Tibial nerve (tissue), 4 donors: ENCODE measurements around the gene CMTM8. TPM values are rescaled to one million over a fixed set of nuclear protein-coding genes. Genes with fewer than 3 reads are reported as not detected.

Experiments
- DNase-seq, 2 donors: peaks; one replicate each; pipeline ENCODE4 v3.0.0-alpha.2; 2019; ENCODE audit warnings: low spot score in 2 of 2
- H3K27ac ChIP-seq, 4 donors: fragments of 200-600 bp; sonication (generic) in 3 of 4; one replicate each; pipeline ENCODE4 v1.5.1; 2017 to 2019; ENCODE audit warnings: mild to moderate bottlenecking in 1 of 4
- H3K27me3 ChIP-seq, 2 donors: fragments of 200-600 bp; sonication (generic) in 1 of 2; one replicate each; pipeline versions ENCODE4 v1.5.1 to v1.6.0; 2017 to 2019
- H3K36me3 ChIP-seq, 3 donors: fragments of 200-600 bp; sonication (generic); one replicate each; pipeline ENCODE4 v1.5.1; 2018 to 2019
- H3K4me1 ChIP-seq, 4 donors: fragments of 200-600 bp; sonication (generic) in 3 of 4; one replicate each; pipeline ENCODE4 v1.5.1; 2017 to 2019
- H3K4me3 ChIP-seq, 4 donors: fragments of 200-600 bp; sonication (generic) in 3 of 4; one replicate each; pipeline ENCODE4 v1.5.1; 2017 to 2019; ENCODE audit warnings: mild to moderate bottlenecking in 1 of 4, moderate library complexity in 1 of 4
- H3K9me3 ChIP-seq, 4 donors: fragments of 200-600 bp; sonication (generic) in 3 of 4; one replicate each; pipeline ENCODE4 v1.5.1; 2017 to 2019
- EP300 ChIP-seq, 2 donors: sonication (generic); formaldehyde crosslinking; IDR thresholded peaks; one replicate each; pipeline ENCODE4 v1.6.1; 2017; ENCODE audit warnings: antibody characterized with exemption in 2 of 2, mild to moderate bottlenecking in 1 of 2
- POLR2A ChIP-seq, 2 donors: fragments of 450-650 bp; IDR thresholded peaks; one replicate each; pipeline ENCODE4 v1.6.1; 2017; ENCODE audit warnings: antibody characterized with exemption in 2 of 2, mild to moderate bottlenecking in 2 of 2, moderate library complexity in 2 of 2
- WGBS, 2 donors: methylation state at CpG; one replicate each; pipeline ENCODE4 v1.1.5; 2018; 5-methylcytosine and 5-hydroxymethylcytosine counted together
- total RNA-seq, 4 donors: library from RNA; depleted of rRNA; stranded (reverse); fragments of >200 nt; gene quantifications; one replicate each; pipeline ENCODE4 v1.1.0, GENCODE V29; 2016
- TF ChIP-seq, protein P1 (sequence below), 5 experiments: fragments of 200-600 bp in 3 of 5; fragments of 450-650 bp in 2 of 5; sonication (generic) in 3 of 5; IDR thresholded peaks; one replicate each; pipeline ENCODE4 v1.5.1; 2016 to 2019; ENCODE audit warnings: antibody characterized with exemption in 5 of 5, mild to moderate bottlenecking in 3 of 5, moderate library complexity in 2 of 5

Gene CMTM8
- total RNA-seq, 4 donors from 2014 or later, result 2.9 to 8.4 (median 7.3) TPM

DNA sequence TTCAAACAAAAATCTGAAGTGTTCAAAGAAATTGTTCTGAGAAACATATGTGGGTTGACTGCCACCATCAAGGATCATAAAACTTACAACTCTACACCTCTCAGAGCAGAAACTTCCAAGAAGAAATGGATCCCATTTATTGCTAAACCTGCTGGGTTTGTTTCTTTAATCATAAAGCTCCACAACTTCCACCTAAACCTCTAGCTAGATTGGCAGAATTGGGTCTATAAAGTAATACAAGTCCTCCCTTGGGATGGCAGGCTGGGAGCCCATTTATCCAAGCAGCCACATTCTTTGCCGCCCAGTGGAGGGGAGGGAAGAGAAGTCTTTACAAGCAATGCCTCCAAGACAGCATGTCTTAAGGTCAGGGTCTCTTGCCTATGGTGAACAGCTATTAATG lies 40.5 kb upstream of the CMTM8 start:
- H3K9me3 ChIP-seq, result no peaks in the 10 kb centered on the region
- H3K27ac ChIP-seq, result no peak overlapping the region
- 87 to 89% methylated on average over 1 of the region's 1 CpG for WGBS, 2 donors
- H3K4me1 ChIP-seq, result peaks cover 0 to 27% (median 0%) of the 10 kb centered on the region in 4 donors
- DNase-seq, result no peak
- no peak for TF ChIP-seq EP300 (IDR thresholded peaks at IDR 0.05)
- TF ChIP-seq, protein P1, sequence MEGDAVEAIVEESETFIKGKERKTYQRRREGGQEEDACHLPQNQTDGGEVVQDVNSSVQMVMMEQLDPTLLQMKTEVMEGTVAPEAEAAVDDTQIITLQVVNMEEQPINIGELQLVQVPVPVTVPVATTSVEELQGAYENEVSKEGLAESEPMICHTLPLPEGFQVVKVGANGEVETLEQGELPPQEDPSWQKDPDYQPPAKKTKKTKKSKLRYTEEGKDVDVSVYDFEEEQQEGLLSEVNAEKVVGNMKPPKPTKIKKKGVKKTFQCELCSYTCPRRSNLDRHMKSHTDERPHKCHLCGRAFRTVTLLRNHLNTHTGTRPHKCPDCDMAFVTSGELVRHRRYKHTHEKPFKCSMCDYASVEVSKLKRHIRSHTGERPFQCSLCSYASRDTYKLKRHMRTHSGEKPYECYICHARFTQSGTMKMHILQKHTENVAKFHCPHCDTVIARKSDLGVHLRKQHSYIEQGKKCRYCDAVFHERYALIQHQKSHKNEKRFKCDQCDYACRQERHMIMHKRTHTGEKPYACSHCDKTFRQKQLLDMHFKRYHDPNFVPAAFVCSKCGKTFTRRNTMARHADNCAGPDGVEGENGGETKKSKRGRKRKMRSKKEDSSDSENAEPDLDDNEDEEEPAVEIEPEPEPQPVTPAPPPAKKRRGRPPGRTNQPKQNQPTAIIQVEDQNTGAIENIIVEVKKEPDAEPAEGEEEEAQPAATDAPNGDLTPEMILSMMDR (IDR thresholded peaks at IDR 0.05), result no peak
- no peak for TF ChIP-seq POLR2A (IDR thresholded peaks at IDR 0.05)
- no peaks in the 10 kb centered on the region for H3K36me3 ChIP-seq
- no peaks in the 10 kb centered on the region for H3K27me3 ChIP-seq
- H3K4me3 ChIP-seq, result no peak overlapping the region

DNA sequence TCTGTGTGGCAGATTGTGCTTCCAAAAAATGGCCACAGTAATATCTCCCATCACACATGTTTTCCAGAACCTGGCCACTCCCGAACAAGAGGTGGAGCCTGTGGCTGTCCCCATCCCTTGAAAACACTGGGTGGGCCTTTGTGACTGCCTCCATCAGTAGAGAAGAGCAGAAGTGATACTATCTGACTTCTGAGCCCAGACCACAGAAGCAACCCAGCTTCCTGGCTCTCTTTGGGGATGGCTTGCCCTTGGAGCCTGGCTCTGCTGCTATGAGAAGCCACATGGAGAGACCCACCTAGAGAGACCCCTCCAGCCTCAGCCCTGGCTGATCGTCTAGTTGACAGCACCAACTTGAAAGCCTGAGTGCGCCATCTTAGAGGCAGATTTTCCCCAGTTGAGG lies 39.8 kb upstream of the CMTM8 start:
- no peaks in the 10 kb centered on the region for H3K27me3 ChIP-seq
- no peak for DNase-seq
- H3K9me3 ChIP-seq, result no peaks in the 10 kb centered on the region
- no peak for TF ChIP-seq EP300 (IDR thresholded peaks at IDR 0.05)
- TF ChIP-seq POLR2A (IDR thresholded peaks at IDR 0.05), result no peak
- TF ChIP-seq, protein P1 (IDR thresholded peaks at IDR 0.05), result no peak
- H3K4me3 ChIP-seq, result no peak overlapping the region
- H3K36me3 ChIP-seq, result no peaks in the 10 kb centered on the region
- 92 to 93% methylated on average over 3 of the region's 3 CpGs for WGBS, 2 donors
- H3K27ac ChIP-seq, result no peak overlapping the region
- H3K4me1 ChIP-seq, result peaks cover 0 to 27% (median 0%) of the 10 kb centered on the region in 4 donors

DNA sequence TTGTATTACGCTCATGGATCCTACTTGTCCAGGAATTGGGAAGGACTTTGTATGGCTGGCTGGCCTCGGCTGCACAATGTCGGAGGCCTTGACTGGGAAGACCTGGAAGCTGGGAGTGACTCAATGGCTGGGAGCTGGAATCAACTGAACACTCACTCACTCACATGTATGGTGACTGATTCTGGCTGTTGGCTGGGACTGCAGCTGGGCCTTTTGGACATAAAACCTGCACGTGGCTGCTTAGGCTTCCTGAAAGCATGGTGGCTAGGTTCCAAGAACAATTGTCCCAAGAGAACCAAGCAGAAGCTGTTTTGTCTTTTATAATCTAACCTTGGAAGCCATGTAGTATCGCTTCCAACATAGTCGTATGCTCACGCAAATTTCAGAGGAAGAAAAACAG lies 38.0 kb upstream of the CMTM8 start:
- Histone ChIP-seq H3K36me3 (no peaks in the 10 kb centered on the region), H3K27ac (peak overlapping the region in 3 of 4 donors; percentile 19 to 42 (median 26)), H3K9me3 (no peaks in the 10 kb centered on the region), H3K4me1 (peaks cover 0 to 27% (median 0%) of the 10 kb centered on the region in 4 donors), H3K27me3 (no peaks in the 10 kb centered on the region), H3K4me3 (no peak overlapping the region)
- WGBS, 2 donors, result 51 to 62% methylated on average over 7 of the region's 7 CpGs
- DNase-seq, result peak; percentile 56 to 85
- TF ChIP-seq EP300 (IDR thresholded peaks at IDR 0.05), result peak in 1 of 2 donors; percentile 61
- TF ChIP-seq POLR2A (IDR thresholded peaks at IDR 0.05), result no peak
- TF ChIP-seq, protein P1 (IDR thresholded peaks at IDR 0.05), result no peak

DNA sequence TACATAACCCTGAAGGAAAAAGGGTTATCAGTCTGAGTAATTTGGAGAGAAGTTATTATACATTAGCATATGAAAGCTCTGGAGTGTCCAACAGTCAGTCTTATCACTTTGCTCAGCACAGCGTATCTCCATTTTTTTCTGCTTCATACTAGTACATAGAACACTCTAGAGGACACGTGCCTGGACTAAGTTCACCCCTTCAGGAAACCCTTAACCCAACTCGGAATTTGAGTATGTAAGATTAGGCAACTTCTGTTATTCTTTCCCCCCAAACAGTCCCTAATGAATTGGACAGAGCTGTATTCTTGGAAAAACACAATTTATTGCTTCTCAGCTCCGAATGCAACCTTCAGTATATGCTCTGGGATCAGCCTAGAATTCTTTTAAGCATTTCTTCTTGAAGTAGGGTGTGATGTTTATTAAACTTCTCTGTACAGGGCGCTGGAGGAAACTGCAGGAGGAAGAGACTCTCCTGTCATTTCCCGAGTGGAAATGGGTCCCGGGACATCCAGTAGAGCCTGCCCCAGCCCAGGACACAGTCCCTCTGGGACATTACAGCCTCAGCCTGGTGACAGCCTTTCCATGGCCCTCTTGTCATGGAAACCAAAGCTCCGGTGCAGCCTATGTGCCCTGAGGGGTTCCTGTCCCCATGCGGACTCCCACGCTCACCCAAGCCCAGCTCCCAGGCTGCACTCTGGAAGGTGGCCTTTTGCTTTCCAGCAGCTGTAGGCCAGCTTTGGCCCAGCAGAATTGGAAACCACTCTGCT lies 37.3 kb upstream of the CMTM8 start:
- TF ChIP-seq, protein P1 (IDR thresholded peaks at IDR 0.05), result no peak
- peak in 1 of 2 donors; percentile 31 for TF ChIP-seq EP300 (IDR thresholded peaks at IDR 0.05)
- Histone ChIP-seq H3K27ac (peak overlapping the region in 3 of 4 donors; percentile 19 to 42 (median 26)), H3K4me3 (no peak overlapping the region), H3K27me3 (no peaks in the 10 kb centered on the region), H3K36me3 (no peaks in the 10 kb centered on the region), H3K4me1 (peaks cover 0 to 27% (median 0%) of the 10 kb centered on the region in 4 donors), H3K9me3 (no peaks in the 10 kb centered on the region)
- 43 to 57% methylated on average over 8 of the region's 10 CpGs for WGBS, 2 donors
- DNase-seq, result peak in 1 of 2 donors; percentile 44

DNA sequence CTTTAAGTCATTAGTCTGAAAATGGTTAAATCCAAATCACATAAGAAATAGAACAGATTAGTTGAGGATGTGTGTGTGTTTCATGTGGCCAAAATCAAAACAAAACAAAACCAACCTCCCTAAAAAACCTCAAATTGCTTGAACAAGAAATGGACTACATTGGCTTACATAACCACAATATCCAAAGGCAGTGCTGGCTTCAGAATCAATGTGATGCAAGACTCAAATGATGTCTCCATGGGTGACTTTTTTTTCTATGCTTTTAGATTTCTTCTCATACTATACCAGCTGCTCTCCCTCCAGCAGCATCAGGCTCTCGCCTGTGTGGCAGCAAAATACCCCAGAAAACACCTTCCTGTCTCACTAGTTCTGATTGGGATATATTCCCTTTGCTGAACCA lies 36.0 kb upstream of the CMTM8 start:
- H3K4me3 ChIP-seq, result no peak overlapping the region
- peak in 1 of 2 donors; percentile 61 for DNase-seq
- no peaks in the 10 kb centered on the region for H3K9me3 ChIP-seq
- H3K36me3 ChIP-seq, result no peaks in the 10 kb centered on the region
- WGBS, 2 donors, result 96% methylated on average over 1 of the region's 1 CpG
- TF ChIP-seq POLR2A (IDR thresholded peaks at IDR 0.05) (no peak), EP300 (IDR thresholded peaks at IDR 0.05) (no peak)
- TF ChIP-seq, protein P1 (IDR thresholded peaks at IDR 0.05), result no peak
- H3K4me1 ChIP-seq, result peaks cover 0 to 27% (median 0%) of the 10 kb centered on the region in 4 donors
- no peaks in the 10 kb centered on the region for H3K27me3 ChIP-seq
- peak overlapping the region in 1 of 4 donors; percentile 26 for H3K27ac ChIP-seq
